HepG2 (cell line): Measurements from ENCODE around the gene CABP2. TPM values are rescaled to one million over a fixed set of nuclear protein-coding genes. Genes with fewer than 3 reads are reported as not detected.

Experiments used
- EHMT2 ChIP-seq: fragments of 200-600 bp; sonication (generic); IDR thresholded peaks from 2 replicates; pipeline ENCODE4 v1.7.0; 2017; ENCODE audit warnings: antibody characterized with exemption, low read depth, low read length, borderline replicate concordance
- KAT2B ChIP-seq: fragments of 150-350 bp; IDR thresholded peaks from 2 replicates; pipeline ENCODE4 v1.6.1; 2014; ENCODE audit warnings: low read depth, low read length, borderline replicate concordance
- NR2F6 ChIP-seq, 2 experiments: IDR thresholded peaks; 2 replicates each; pipeline ENCODE4 v1.6.1; 2016; ENCODE audit warnings: antibody characterized with exemption in 1 of 2, mild to moderate bottlenecking in 1 of 2
- RARG ChIP-seq: sonication (generic); formaldehyde crosslinking; IDR thresholded peaks from 2 replicates; pipeline ENCODE4 v1.4.0; 2020; ENCODE audit warnings: low read depth, mild to moderate bottlenecking, missing genetic modification reagents
- REXO4 ChIP-seq: sonication (generic); formaldehyde crosslinking; IDR thresholded peaks from 2 replicates; pipeline ENCODE4 v1.8.0; 2022; ENCODE audit warnings: missing genetic modification reagents, mild to moderate bottlenecking, borderline replicate concordance
- RFX5 ChIP-seq: IDR thresholded peaks from 2 replicates; pipeline ENCODE4 v1.6.1; 2011; ENCODE audit warnings: low read depth, low read length, improper control_type of control experiment
- SMAD9 ChIP-seq: sonication (generic); formaldehyde crosslinking; IDR thresholded peaks from 2 replicates; pipeline ENCODE4 v1.5.1; 2020; ENCODE audit warnings: mild to moderate bottlenecking, missing genetic modification reagents
- SNRNP70 ChIP-seq: fragments of 200-400 bp; formaldehyde crosslinking; IDR thresholded peaks from 2 replicates; pipeline ENCODE4 v1.6.1; 2017; ENCODE audit warnings: mild to moderate bottlenecking, low read depth, low read length, moderate library complexity
- SOX5 ChIP-seq: IDR thresholded peaks from 2 replicates; pipeline ENCODE4 v1.6.1; 2016; ENCODE audit warnings: borderline replicate concordance
- SP1 ChIP-seq, 2 experiments: fragments of 450-650 bp in 1 of 2; sonication (generic) in 1 of 2; formaldehyde crosslinking in 1 of 2; IDR thresholded peaks; 2 replicates each; pipeline versions ENCODE4 v1.4.0 to v1.6.1; 2016 to 2020; ENCODE audit warnings: missing genetic modification reagents in 1 of 2
- U2AF1 ChIP-seq: fragments of 200-400 bp; formaldehyde crosslinking; optimal IDR thresholded peaks from 2 replicates; pipeline ENCODE3; 2017; ENCODE audit warnings: mild to moderate bottlenecking, low read depth, low read length
- ZBTB49 ChIP-seq: sonication (generic); formaldehyde crosslinking; IDR thresholded peaks from 2 replicates; pipeline ENCODE4 v1.4.0; 2020; ENCODE audit warnings: missing genetic modification reagents, borderline replicate concordance
- ZNF143 ChIP-seq: sonication (generic); formaldehyde crosslinking; IDR thresholded peaks from 2 replicates; pipeline ENCODE4 v1.4.0; 2020; ENCODE audit warnings: missing genetic modification reagents
- ZNF512 ChIP-seq: sonication (generic); formaldehyde crosslinking; IDR thresholded peaks from 2 replicates; pipeline ENCODE4 v1.4.0; 2020; ENCODE audit warnings: mild to moderate bottlenecking, missing genetic modification reagents
- ZNF619 ChIP-seq: sonication (generic); formaldehyde crosslinking; IDR thresholded peaks from 2 replicates; pipeline ENCODE4 v1.4.0; 2020; ENCODE audit warnings: mild to moderate bottlenecking, missing genetic modification reagents
- polyA plus RNA-seq, 8 experiments: library from polyadenylated mRNA; depleted of rRNA in 3 of 8; stranded (reverse) in 7 of 8; unstranded in 1 of 8; fragments of >200 nt; fragmentation: Illumina TruSeq in 4 of 8; extraction: Trizol in 4 of 8; gene quantifications; 2 replicates each; pipeline versions ENCODE4 v1.2.1 to v1.2.3, GENCODE V29; 2011 to 2016; ENCODE audit warnings: low read depth in 4 of 8, missing spikeins in 1 of 8, mixed read lengths in 1 of 8; ENCODE audit not compliant: insufficient read depth in 1 of 8
- total RNA-seq, 5 experiments: library from RNA; depleted of rRNA; stranded (reverse); fragments of >200 nt; fragmentation: Illumina TruSeq; extraction: Trizol; gene quantifications; 2 replicates each; pipeline ENCODE4 v1.2.3, GENCODE V29; 2016; ENCODE audit warnings: low read depth in 1 of 5
- TF ChIP-seq, protein P1 (sequence below): sonication (generic); formaldehyde crosslinking; conservative IDR thresholded peaks from 2 replicates; pipeline ENCODE4 v1.4.0; 2020; ENCODE audit warnings: missing genetic modification reagents
- TF ChIP-seq, protein P2 (sequence below): sonication (generic); formaldehyde crosslinking; IDR thresholded peaks from 2 replicates; pipeline ENCODE4; 2020; ENCODE audit warnings: missing genetic modification reagents, mild to moderate bottlenecking, borderline replicate concordance

Gene CABP2
- total and polyA plus RNA-seq, 2 of the 13 experiments (the other 11 are each of a cell fraction or from before 2014, with no cell fraction given): not detected

GRCh38 chr11:67482827-67483798 is 40.1 kb downstream of the CABP2 start, which contains the start of gene AIP (continued):
- TF ChIP-seq ZNF512 (CRISPR knock-in tag): no peak
- no peak for TF ChIP-seq RARG (CRISPR knock-in tag)
- TF ChIP-seq, protein P1, sequence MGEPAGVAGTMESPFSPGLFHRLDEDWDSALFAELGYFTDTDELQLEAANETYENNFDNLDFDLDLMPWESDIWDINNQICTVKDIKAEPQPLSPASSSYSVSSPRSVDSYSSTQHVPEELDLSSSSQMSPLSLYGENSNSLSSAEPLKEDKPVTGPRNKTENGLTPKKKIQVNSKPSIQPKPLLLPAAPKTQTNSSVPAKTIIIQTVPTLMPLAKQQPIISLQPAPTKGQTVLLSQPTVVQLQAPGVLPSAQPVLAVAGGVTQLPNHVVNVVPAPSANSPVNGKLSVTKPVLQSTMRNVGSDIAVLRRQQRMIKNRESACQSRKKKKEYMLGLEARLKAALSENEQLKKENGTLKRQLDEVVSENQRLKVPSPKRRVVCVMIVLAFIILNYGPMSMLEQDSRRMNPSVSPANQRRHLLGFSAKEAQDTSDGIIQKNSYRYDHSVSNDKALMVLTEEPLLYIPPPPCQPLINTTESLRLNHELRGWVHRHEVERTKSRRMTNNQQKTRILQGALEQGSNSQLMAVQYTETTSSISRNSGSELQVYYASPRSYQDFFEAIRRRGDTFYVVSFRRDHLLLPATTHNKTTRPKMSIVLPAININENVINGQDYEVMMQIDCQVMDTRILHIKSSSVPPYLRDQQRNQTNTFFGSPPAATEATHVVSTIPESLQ (CRISPR knock-in tag): peak; percentile 89; the same call in 1 of the 2 replicates
- no peak for TF ChIP-seq RFX5
- no peak for TF ChIP-seq SNRNP70
- TF ChIP-seq, protein P2, sequence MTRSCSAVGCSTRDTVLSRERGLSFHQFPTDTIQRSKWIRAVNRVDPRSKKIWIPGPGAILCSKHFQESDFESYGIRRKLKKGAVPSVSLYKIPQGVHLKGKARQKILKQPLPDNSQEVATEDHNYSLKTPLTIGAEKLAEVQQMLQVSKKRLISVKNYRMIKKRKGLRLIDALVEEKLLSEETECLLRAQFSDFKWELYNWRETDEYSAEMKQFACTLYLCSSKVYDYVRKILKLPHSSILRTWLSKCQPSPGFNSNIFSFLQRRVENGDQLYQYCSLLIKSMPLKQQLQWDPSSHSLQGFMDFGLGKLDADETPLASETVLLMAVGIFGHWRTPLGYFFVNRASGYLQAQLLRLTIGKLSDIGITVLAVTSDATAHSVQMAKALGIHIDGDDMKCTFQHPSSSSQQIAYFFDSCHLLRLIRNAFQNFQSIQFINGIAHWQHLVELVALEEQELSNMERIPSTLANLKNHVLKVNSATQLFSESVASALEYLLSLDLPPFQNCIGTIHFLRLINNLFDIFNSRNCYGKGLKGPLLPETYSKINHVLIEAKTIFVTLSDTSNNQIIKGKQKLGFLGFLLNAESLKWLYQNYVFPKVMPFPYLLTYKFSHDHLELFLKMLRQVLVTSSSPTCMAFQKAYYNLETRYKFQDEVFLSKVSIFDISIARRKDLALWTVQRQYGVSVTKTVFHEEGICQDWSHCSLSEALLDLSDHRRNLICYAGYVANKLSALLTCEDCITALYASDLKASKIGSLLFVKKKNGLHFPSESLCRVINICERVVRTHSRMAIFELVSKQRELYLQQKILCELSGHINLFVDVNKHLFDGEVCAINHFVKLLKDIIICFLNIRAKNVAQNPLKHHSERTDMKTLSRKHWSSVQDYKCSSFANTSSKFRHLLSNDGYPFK: peak; percentile 96
- no peak for TF ChIP-seq KAT2B
- TF ChIP-seq SOX5 (CRISPR knock-in tag): no peak; the same call in none of the 2 replicates
- TF ChIP-seq SP1 (IDR thresholded peaks at IDR 0.05): no peak
- TF ChIP-seq SP1 (CRISPR knock-in tag; IDR thresholded peaks at IDR 0.05): peak; percentile 64
- peak; percentile 92 for TF ChIP-seq ZNF619
- TF ChIP-seq U2AF1: no peak
- peak; percentile 38; the same call in 1 of the 2 replicates for TF ChIP-seq EHMT2
- no peak for TF ChIP-seq NR2F6 (IDR thresholded peaks at IDR 0.05)
- peak; percentile 63; the same call in 1 of the 2 replicates for TF ChIP-seq NR2F6 (CRISPR knock-in tag; IDR thresholded peaks at IDR 0.05)
- TF ChIP-seq ZNF143 (CRISPR knock-in tag): no peak
- peak; percentile 76 for TF ChIP-seq ZBTB49 (CRISPR knock-in tag)
- peak; percentile 98 for TF ChIP-seq SMAD9 (CRISPR knock-in tag)
- TF ChIP-seq REXO4 (CRISPR knock-in tag): 0 out of 2 replicates have a peak, but pooled peaks have one; percentile 62
